HuH-7 (cell line): ENCODE data around the gene DLEU7.

Experiments
- DNase-seq: peaks from one replicate; pipeline ENCODE4 v3.0.0; 2011; ENCODE audit warnings: low spot score

Gene DLEU7

GRCh38 chr13:50793026-50793425 is 50.5 kb downstream of the DLEU7 start:
- DNase-seq: no peak

- DNase-seq: no peak
Measured at GRCh38 chr13:50788551-50789210, 54.8 kb downstream of the DLEU7 start.

- DNase-seq: no peak
Measured at GRCh38 chr13:50787316-50788195, 55.9 kb downstream of the DLEU7 start.

- DNase-seq: no peak
Measured at GRCh38 chr13:50783717-50784290, 59.7 kb downstream of the DLEU7 start.

- no peak for DNase-seq
Measured at GRCh38 chr13:50783066-50783465, 60.4 kb downstream of the DLEU7 start.

GRCh38 chr13:50780201-50781015 is 63.1 kb downstream of the DLEU7 start:
- no peak for DNase-seq

GRCh38 chr13:50779443-50780200 is 63.9 kb downstream of the DLEU7 start:
- no peak for DNase-seq
